HEK293T (cell line): Measurements from ENCODE around the gene TGFBR2.

Experiments used
- BHLHE40 ChIP-seq: fragments of 450-650 bp; IDR thresholded peaks from 2 replicates; pipeline ENCODE4 v1.6.1; 2016; ENCODE audit warnings: mild to moderate bottlenecking, moderate library complexity, borderline replicate concordance
- FOXA1 ChIP-seq: fragments of 450-650 bp; IDR thresholded peaks from 2 replicates; pipeline ENCODE4 v1.6.1; 2016; ENCODE audit warnings: mild to moderate bottlenecking
- LEF1 ChIP-seq: fragments of 450-650 bp; IDR thresholded peaks from 2 replicates; pipeline ENCODE4 v1.6.1; 2017; ENCODE audit warnings: mild to moderate bottlenecking, borderline replicate concordance
- NFRKB ChIP-seq: fragments of 450-650 bp; IDR thresholded peaks from 2 replicates; pipeline ENCODE4 v1.6.1; 2016; ENCODE audit warnings: mild to moderate bottlenecking, moderate library complexity
- SP1 ChIP-seq: fragments of 450-650 bp; IDR thresholded peaks from 2 replicates; pipeline ENCODE4 v1.6.1; 2017

GRCh38 chr3:30612437-30613132 is 6.2 kb downstream of the TGFBR2 start:
- no peak for TF ChIP-seq BHLHE40
- no peak for TF ChIP-seq SP1
- no peak for TF ChIP-seq NFRKB
- TF ChIP-seq FOXA1: no peak
- no peak for TF ChIP-seq LEF1
